NCI-H526 (cell line): ENCODE measurements around the gene TTC21B.

Source experiments
- DNase-seq, 2 experiments: peaks; one replicate each; lab custom pipeline; 2025; lab: John Stamatoyannopoulos, UW

The TTC21B gene

DNA sequence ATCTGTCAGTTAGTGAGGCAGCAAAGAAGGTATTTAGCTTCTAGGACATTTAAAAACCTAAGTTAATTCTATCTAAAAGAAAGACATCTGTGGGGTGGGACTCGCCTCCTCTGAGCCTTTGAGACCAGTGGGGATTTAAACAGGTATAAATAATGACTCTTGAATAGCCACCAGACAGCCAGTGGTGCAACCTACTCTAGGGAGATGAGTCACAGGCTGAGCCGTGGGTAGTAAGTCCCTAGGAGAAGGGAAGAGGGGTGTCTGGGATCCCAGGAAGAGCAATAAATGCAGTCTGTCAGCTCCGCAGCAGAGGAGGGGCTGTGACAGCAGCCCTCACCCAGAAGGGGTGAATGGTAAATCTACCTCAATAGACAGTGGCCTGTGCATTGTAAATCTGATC is 116.5 kb downstream of the TTC21B start:
- DNase-seq, result no peak

DNA sequence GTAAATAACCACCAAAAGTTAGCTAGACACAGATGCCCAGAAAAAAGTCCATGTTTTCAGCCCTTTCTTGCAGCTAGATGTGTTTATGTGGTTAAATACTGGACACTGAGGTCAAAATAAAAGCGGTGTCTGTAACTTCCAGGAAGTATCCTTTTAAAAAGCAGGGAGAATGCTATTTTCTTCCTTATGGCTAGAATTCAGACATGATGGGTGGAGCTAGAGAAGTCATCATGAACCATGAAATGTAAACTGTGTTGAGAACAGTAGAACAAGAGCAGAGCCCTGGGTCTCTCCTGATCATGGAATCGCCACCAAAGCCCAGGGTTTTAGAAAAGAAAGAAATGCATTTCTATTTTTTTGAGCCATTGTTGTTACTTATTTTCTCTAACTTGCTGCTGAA is 118.2 kb downstream of the TTC21B start:
- no peak for DNase-seq

GRCh38 chr2:165833156-165833555 is 120.4 kb downstream of the TTC21B start:
- DNase-seq, result no peak

DNA sequence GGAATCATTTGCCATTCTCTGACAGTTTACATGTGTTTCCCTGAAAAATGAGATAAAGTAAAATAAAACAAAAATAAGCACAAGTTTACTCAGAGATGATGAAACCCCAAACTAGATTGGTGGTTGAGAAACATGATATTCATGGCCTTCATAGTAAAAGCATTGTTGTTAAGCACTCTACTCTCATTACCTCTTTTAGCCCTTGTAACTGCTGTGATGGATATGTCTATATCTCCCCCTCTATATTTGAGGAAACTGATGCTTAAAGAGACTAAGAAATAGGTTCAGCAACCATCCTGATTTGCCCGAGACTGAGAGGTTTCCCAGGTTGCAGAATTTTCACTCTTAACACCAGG is 125.7 kb downstream of the TTC21B start:
- no peak for DNase-seq

DNA sequence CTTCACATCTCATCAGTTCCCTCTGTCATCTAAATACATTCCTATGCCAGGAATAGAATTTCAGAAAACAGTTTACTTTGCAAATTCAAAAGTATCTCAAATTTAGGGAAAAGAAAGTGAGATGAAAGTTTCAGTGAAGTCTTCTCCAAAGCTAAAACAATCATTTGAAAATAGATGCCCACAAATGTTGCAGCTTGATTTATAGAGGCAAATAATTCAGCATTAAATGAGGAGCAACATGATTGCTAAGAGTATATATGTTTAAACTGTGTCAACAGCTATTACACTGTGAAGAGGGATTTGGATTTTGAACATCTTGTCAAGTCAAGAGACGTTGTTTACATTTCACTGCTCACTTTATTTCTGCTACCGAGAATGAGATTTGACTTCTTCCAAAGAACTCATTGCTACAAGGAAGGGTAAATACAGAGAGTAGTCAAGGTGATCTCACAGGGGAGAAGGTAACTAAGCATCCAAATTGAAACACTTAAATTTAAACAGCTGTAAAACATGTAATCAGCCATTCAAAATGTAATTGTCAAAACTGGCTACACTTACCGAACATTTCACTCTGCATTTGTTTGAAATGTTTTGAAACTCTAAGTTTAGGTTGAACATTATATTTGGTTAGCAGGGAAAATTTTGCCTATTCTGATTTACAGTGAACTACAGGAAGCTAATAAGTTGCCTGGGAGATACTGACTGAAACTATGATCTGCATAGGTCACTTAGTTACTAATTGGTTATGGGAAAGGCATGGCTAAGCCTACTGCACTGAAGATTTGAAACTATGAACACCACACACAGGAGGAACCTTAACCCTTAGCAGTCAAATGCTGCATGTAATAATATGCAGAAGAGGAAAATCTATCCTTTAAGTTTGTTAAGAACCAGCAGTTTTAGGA is 126.3 kb downstream of the TTC21B start:
- DNase-seq, result no peak

DNA sequence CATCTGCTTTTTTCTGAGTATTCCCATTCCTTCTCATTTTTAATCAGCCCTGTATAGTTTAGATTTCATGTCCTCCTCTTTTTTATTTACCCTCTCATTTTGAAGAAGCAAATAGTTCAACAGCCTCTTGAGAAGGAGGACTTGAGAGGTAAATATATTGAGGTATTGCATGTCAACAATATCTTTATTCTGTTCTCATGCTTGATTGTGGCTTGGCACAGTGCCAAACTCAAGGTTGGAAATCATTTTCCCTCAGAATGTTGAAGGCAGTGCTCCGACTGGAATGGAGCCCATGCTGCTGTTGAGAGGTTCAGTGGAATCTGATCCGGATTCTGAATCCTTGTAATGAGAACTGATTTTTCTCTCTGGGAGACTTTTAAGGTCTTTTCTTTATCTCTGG is 128.5 kb downstream of the TTC21B start:
- no peak for DNase-seq
